SK-N-SH (cell line): ENCODE data around the gene CREBL2.

Experiments used
- CTCF ChIP-seq: fragments of 200-600 bp; sonication (generic); IDR thresholded peaks from 2 replicates; pipeline ENCODE4 v1.6.1; 2017; ENCODE audit warnings: antibody characterized with exemption, mild to moderate bottlenecking, moderate library complexity
- FOSL2 ChIP-seq: IDR thresholded peaks from 2 replicates; pipeline ENCODE4 v1.4.0; 2012; ENCODE audit warnings: low read depth, mild to moderate bottlenecking, moderate library complexity, borderline replicate concordance
- FOXM1 ChIP-seq: IDR thresholded peaks from 2 replicates; pipeline ENCODE4 v1.4.0; 2012; ENCODE audit warnings: low read depth, mild to moderate bottlenecking
- GATA2 ChIP-seq: sonication (generic); formaldehyde crosslinking; IDR thresholded peaks from 2 replicates; pipeline ENCODE4 v1.5.0; 2020; ENCODE audit warnings: mild to moderate bottlenecking, missing genetic modification reagents
- PBX3 ChIP-seq: IDR thresholded peaks from 2 replicates; pipeline ENCODE4; 2012
- POLR2AphosphoS5 ChIP-seq: IDR thresholded peaks from 2 replicates; pipeline ENCODE4 v1.6.1; 2012; ENCODE audit warnings: low read depth, low read length
- SMC3 ChIP-seq: IDR thresholded peaks from 2 replicates; pipeline ENCODE4 v1.6.1; 2012; ENCODE audit warnings: low read depth, low read length, improper control_type of control experiment
- TAF1 ChIP-seq: IDR thresholded peaks from 2 replicates; pipeline ENCODE4 v1.6.1; 2012; ENCODE audit warnings: low read depth, mild to moderate bottlenecking, low read length, moderate library complexity, borderline replicate concordance
- TCF12 ChIP-seq: IDR thresholded peaks from 2 replicates; pipeline ENCODE4 v1.4.0; 2012
- USF2 ChIP-seq: fragments of 150-350 bp; IDR thresholded peaks from 2 replicates; pipeline ENCODE4 v1.6.1; 2017; ENCODE audit warnings: antibody characterized with exemption, low read length, low read depth, borderline replicate concordance

GRCh38 chr12:12626471-12626870, 14.8 kb downstream of the CREBL2 start:
- TF ChIP-seq CTCF = no peak
- no peak for TF ChIP-seq PBX3
- TF ChIP-seq FOXM1 = no peak
- TF ChIP-seq POLR2AphosphoS5 = no peak
- TF ChIP-seq SMC3 = no peak
- no peak for TF ChIP-seq USF2
- no peak for TF ChIP-seq GATA2 (CRISPR knock-in tag)
- no peak for TF ChIP-seq FOSL2
- no peak for TF ChIP-seq TCF12
- TF ChIP-seq TAF1 = no peak
